ENCODE results near the gene CARD19.

GRCh38 chr9:93161786-93162562 lies 66.0 kb downstream of the CARD19 start:
- TF ChIP-seq ZNF512 (tag; IDR thresholded peaks at IDR 0.05) (no peak), DMBX1 (CRISPR knock-in tag; IDR thresholded peaks at IDR 0.05; ENCODE audit: borderline replicate concordance) (no peak), CTCF (IDR thresholded peaks at IDR 0.05 in 2 of 3, conservative IDR thresholded peaks at IDR 0.05 in 1 of 3; ENCODE audit: insufficient read depth in 2 of 3, low read depth in 1 of 3, low read length in 3 of 3) (no peak), GTF2F1 (IDR thresholded peaks at IDR 0.05; ENCODE audit: low read depth, low read length) (no peak), MAX (CRISPR knock-in tag; IDR thresholded peaks at IDR 0.05) (no peak), XRCC5 (IDR thresholded peaks at IDR 0.05; ENCODE audit: low read depth, low read length) (no peak), KDM1A (IDR thresholded peaks at IDR 0.05) (no peak), TAF1 (IDR thresholded peaks at IDR 0.05; ENCODE audit: control insufficient read depth, extremely low read depth, insufficient read depth, low read length, severe bottlenecking) (no peak), USF2 (CRISPR knock-in tag; IDR thresholded peaks at IDR 0.05) (no peak), TAL1 (IDR thresholded peaks at IDR 0.05) (no peak), ZBTB11 (CRISPR knock-in tag; IDR thresholded peaks at IDR 0.05) (no peak), FOXP1 (CRISPR knock-in tag; IDR thresholded peaks at IDR 0.05) (no peak), NFIC (IDR thresholded peaks at IDR 0.05) (no peak)

Measured in K562 (cell line).